ENCODE measurements around the gene MIOX. TPM values are rescaled to one million over a fixed set of nuclear protein-coding genes. Genes with fewer than 3 reads are reported as not detected.

MIOX gene
- total and polyA plus RNA-seq, 2 of the 13 experiments (the other 11 are each of a cell fraction or from before 2014, with no cell fraction given) = 1.5 to 2.9 TPM

- H2AFZ ChIP-seq (ENCODE audit: low read length) = no peak overlapping the region
- H3K4me2 ChIP-seq (ENCODE audit: low read depth, low read length) = no peak overlapping the region
- no peaks in the 10 kb centered on the region for H3K27me3 ChIP-seq (ENCODE audit: control insufficient read depth in 1 of 2, insufficient read depth in 2 of 2, low read length in 2 of 2)
- H3K79me2 ChIP-seq (ENCODE audit: insufficient read depth, low read length) = no peaks in the 10 kb centered on the region
- 84% methylated on average over 19 of the region's 19 CpGs for WGBS (ENCODE audit: low lambda C conversion rate)
- intact Hi-C loops (cut with micrococcal nuclease; ENCODE audit: unreplicated experiment) = no loop called here
- in situ Hi-C loops (cut with HindIII; ENCODE audit: extremely low pct_ligation_motif_present, low pct_unique_long_range_greater_than_20kb) = no loop called here
- H3K36me3 ChIP-seq (replicated peaks in 1 of 2; ENCODE audit: control insufficient read depth in 1 of 2, insufficient read depth in 2 of 2, low read length in 2 of 2) = no peaks in the 10 kb centered on the region
- H3K4me3 ChIP-seq (replicated peaks in 1 of 3; ENCODE audit: insufficient read depth in 1 of 3, low read depth in 2 of 3, low read length in 3 of 3) = no peak overlapping the region
- no peak overlapping the region for H3K9ac ChIP-seq (ENCODE audit: insufficient read depth, low read depth, low read length)
- H3K27ac ChIP-seq (ENCODE audit: extremely low read length, insufficient read depth, low read length) = no peak overlapping the region
- H3K9me3 ChIP-seq (ENCODE audit: low read length) = no peaks in the 10 kb centered on the region
- FAIRE-seq (no peak), DNase-seq (ENCODE audit: low spot score) (no peak), ATAC-seq (no peak)
- no TSS peak for BruUV-seq (replicated peaks)
- POLR2A ChIA-PET = no interaction called here
- CTCF ChIA-PET (ENCODE audit: low intra/inter-chr PET ratio, low total read pairs) = no interaction called here
- TF ChIP-seq TFDP1 (CRISPR knock-in tag; IDR thresholded peaks at IDR 0.05; ENCODE audit: borderline replicate concordance) = no peak
- TF ChIP-seq JARID2 (CRISPR knock-in tag; IDR thresholded peaks at IDR 0.05; ENCODE audit: insufficient replicate concordance) = no peak
- TF ChIP-seq SATB2 (CRISPR knock-in tag; IDR thresholded peaks at IDR 0.05) = no peak
- TF ChIP-seq MXD3 (CRISPR knock-in tag; IDR thresholded peaks at IDR 0.05) = no peak
- TF ChIP-seq SPEN (CRISPR knock-in tag; IDR thresholded peaks at IDR 0.05; ENCODE audit: low read depth) = no peak
- no peak for TF ChIP-seq ZNF652 (CRISPR knock-in tag; IDR thresholded peaks at IDR 0.05; ENCODE audit: borderline replicate concordance, low read depth)
- no peak for TF ChIP-seq XRCC5 (optimal IDR thresholded peaks at IDR 0.05; ENCODE audit: low read length)
- no peak for TF ChIP-seq ZNF841 (CRISPR knock-in tag; IDR thresholded peaks at IDR 0.05; ENCODE audit: borderline replicate concordance)
- no peak for TF ChIP-seq TMF1 (CRISPR knock-in tag; IDR thresholded peaks at IDR 0.05; ENCODE audit: low read depth)
- no peak for TF ChIP-seq TCF7L2 (IDR thresholded peaks at IDR 0.05; ENCODE audit: low read depth, low read length)
- no peak for TF ChIP-seq RBM39 (IDR thresholded peaks at IDR 0.05; ENCODE audit: low read depth, low read length, poor library complexity, severe bottlenecking)
- TF ChIP-seq ZNF136 (CRISPR knock-in tag; IDR thresholded peaks at IDR 0.05; ENCODE audit: low read depth) = no peak
- H3K4me1 ChIP-seq (ENCODE audit: insufficient read depth, low read length) = peaks cover 42% of the 10 kb centered on the region
- no peaks in the 10 kb centered on the region for H4K20me1 ChIP-seq (ENCODE audit: insufficient read depth, low read length)
Observed at GRCh38 chr22:50488886-50489285, 2.2 kb downstream of the MIOX start.
